ENCODE measurements around the gene P2RX1.

DNA sequence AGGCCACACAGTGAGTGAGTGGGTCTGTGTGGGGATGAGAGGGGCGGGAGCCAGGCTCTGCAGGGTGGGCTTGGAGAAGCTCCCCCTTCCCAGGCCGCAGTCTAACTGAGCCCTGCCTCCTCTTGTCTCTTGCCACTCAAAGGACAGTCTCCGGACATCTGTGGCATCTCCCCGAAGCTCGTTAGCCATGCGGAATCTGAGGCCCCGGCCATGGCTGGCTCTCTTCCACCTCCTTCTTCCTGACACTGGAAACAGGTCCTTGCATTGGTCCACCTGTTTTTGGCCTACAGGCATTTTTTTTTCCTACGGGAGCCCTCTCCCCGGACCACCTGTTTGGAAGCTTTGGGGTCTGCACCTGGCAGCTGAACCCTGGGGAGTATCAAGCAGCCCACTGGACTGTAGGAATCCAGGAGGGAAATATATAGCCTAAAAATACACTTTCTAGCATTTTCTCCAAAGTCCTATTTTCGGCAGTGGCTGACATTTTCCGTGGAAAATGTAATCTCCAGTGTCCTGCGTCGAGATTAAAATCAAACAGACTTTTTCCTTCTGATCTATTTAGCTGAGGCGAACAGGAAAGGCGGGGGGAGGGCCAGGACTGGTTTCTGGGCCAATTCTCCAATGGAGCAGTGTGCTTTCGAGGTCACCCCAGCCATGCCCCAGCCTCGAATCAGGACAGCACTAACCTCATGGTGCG, 38.9 kb upstream of the P2RX1 start:
- TF ChIP-seq, protein P1, sequence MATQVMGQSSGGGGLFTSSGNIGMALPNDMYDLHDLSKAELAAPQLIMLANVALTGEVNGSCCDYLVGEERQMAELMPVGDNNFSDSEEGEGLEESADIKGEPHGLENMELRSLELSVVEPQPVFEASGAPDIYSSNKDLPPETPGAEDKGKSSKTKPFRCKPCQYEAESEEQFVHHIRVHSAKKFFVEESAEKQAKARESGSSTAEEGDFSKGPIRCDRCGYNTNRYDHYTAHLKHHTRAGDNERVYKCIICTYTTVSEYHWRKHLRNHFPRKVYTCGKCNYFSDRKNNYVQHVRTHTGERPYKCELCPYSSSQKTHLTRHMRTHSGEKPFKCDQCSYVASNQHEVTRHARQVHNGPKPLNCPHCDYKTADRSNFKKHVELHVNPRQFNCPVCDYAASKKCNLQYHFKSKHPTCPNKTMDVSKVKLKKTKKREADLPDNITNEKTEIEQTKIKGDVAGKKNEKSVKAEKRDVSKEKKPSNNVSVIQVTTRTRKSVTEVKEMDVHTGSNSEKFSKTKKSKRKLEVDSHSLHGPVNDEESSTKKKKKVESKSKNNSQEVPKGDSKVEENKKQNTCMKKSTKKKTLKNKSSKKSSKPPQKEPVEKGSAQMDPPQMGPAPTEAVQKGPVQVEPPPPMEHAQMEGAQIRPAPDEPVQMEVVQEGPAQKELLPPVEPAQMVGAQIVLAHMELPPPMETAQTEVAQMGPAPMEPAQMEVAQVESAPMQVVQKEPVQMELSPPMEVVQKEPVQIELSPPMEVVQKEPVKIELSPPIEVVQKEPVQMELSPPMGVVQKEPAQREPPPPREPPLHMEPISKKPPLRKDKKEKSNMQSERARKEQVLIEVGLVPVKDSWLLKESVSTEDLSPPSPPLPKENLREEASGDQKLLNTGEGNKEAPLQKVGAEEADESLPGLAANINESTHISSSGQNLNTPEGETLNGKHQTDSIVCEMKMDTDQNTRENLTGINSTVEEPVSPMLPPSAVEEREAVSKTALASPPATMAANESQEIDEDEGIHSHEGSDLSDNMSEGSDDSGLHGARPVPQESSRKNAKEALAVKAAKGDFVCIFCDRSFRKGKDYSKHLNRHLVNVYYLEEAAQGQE (IDR thresholded peaks at IDR 0.05) = no peak
- TF ChIP-seq EP300 (IDR thresholded peaks at IDR 0.05) = no peak
- TF ChIP-seq RCOR1 (IDR thresholded peaks at IDR 0.05; ENCODE audit: low read depth, low read length) = no peak
- TF ChIP-seq, protein P2, sequence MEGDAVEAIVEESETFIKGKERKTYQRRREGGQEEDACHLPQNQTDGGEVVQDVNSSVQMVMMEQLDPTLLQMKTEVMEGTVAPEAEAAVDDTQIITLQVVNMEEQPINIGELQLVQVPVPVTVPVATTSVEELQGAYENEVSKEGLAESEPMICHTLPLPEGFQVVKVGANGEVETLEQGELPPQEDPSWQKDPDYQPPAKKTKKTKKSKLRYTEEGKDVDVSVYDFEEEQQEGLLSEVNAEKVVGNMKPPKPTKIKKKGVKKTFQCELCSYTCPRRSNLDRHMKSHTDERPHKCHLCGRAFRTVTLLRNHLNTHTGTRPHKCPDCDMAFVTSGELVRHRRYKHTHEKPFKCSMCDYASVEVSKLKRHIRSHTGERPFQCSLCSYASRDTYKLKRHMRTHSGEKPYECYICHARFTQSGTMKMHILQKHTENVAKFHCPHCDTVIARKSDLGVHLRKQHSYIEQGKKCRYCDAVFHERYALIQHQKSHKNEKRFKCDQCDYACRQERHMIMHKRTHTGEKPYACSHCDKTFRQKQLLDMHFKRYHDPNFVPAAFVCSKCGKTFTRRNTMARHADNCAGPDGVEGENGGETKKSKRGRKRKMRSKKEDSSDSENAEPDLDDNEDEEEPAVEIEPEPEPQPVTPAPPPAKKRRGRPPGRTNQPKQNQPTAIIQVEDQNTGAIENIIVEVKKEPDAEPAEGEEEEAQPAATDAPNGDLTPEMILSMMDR (IDR thresholded peaks at IDR 0.05) = no peak
- TF ChIP-seq CEBPB (IDR thresholded peaks at IDR 0.05) = no peak
- no peak for TF ChIP-seq CBX8 (IDR thresholded peaks at IDR 0.05)
- TF ChIP-seq FOSL2 (IDR thresholded peaks at IDR 0.05) = no peak
- no peak for TF ChIP-seq FOSL2 (CRISPR knock-in tag; IDR thresholded peaks at IDR 0.05)
- TF ChIP-seq, protein P3, sequence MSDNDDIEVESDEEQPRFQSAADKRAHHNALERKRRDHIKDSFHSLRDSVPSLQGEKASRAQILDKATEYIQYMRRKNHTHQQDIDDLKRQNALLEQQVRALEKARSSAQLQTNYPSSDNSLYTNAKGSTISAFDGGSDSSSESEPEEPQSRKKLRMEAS (IDR thresholded peaks at IDR 0.05) = no peak
- TF ChIP-seq POLR2A (IDR thresholded peaks at IDR 0.05; ENCODE audit: low read length) = no peak
- no peak for TF ChIP-seq FOXS1 (CRISPR knock-in tag; IDR thresholded peaks at IDR 0.05)
- TF ChIP-seq, protein P4, sequence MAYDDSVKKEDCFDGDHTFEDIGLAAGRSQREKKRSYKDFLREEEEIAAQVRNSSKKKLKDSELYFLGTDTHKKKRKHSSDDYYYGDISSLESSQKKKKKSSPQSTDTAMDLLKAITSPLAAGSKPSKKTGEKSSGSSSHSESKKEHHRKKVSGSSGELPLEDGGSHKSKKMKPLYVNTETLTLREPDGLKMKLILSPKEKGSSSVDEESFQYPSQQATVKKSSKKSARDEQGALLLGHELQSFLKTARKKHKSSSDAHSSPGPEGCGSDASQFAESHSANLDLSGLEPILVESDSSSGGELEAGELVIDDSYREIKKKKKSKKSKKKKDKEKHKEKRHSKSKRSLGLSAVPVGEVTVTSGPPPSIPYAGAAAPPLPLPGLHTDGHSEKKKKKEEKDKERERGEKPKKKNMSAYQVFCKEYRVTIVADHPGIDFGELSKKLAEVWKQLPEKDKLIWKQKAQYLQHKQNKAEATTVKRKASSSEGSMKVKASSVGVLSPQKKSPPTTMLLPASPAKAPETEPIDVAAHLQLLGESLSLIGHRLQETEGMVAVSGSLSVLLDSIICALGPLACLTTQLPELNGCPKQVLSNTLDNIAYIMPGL (CRISPR knock-in tag; IDR thresholded peaks at IDR 0.05; ENCODE audit: borderline replicate concordance) = no peak
